Islet precursor cell (in vitro differentiated cells): ENCODE measurements around the gene HPCAL4.
A peak's percentile ranks its signal among the peaks of the same experiment; 100 is the strongest.

Experiments used
- DNase-seq: peaks from one replicate; pipeline ENCODE4 v3.0.0-alpha.2; 2018

HPCAL4 gene

GRCh38 chr1:39700348-39700747 is 9.1 kb upstream of the HPCAL4 start:
- peak; percentile 26 for DNase-seq

- DNase-seq: peak; percentile 18
Observed at GRCh38 chr1:39699419-39699818, 8.2 kb upstream of the HPCAL4 start.

- DNase-seq: peak; percentile 47
Observed at GRCh38 chr1:39698568-39698967, 7.3 kb upstream of the HPCAL4 start.

- DNase-seq: no peak
Observed at GRCh38 chr1:39696448-39696847, 5.2 kb upstream of the HPCAL4 start.

GRCh38 chr1:39695016-39695415 is 3.8 kb upstream of the HPCAL4 start:
- peak; percentile 46 for DNase-seq

- DNase-seq: peak; percentile 12
Observed at GRCh38 chr1:39694026-39694425, 2.8 kb upstream of the HPCAL4 start.

- DNase-seq: peak; percentile 55
Observed at GRCh38 chr1:39692152-39693074, 1.2 kb upstream of the HPCAL4 start.

- no peak for DNase-seq
Observed at GRCh38 chr1:39690794-39691382, 345 bp downstream of the HPCAL4 start.

- DNase-seq: no peak
Observed at GRCh38 chr1:39690225-39690624, 1.0 kb downstream of the HPCAL4 start.

- DNase-seq: no peak
Observed at GRCh38 chr1:39689635-39690034, 1.6 kb downstream of the HPCAL4 start.

GRCh38 chr1:39689214-39689613 is 2.0 kb downstream of the HPCAL4 start:
- DNase-seq: no peak

- DNase-seq: peak; percentile 85
Observed at GRCh38 chr1:39688706-39689105, 2.5 kb downstream of the HPCAL4 start.

- DNase-seq: no peak
Observed at GRCh38 chr1:39687243-39687642, 4.0 kb downstream of the HPCAL4 start.

- no peak for DNase-seq
Observed at GRCh38 chr1:39685071-39685470, 6.2 kb downstream of the HPCAL4 start.

GRCh38 chr1:39684313-39684664 is 6.9 kb downstream of the HPCAL4 start:
- no peak for DNase-seq

GRCh38 chr1:39683591-39684312 is 7.5 kb downstream of the HPCAL4 start:
- no peak for DNase-seq

- DNase-seq: no peak
Observed at GRCh38 chr1:39681999-39682398, 9.2 kb downstream of the HPCAL4 start.

- no peak for DNase-seq
Observed at GRCh38 chr1:39681294-39681693, 9.9 kb downstream of the HPCAL4 start.

GRCh38 chr1:39680751-39681150 is 10.5 kb downstream of the HPCAL4 start:
- DNase-seq: no peak

- DNase-seq: no peak
Observed at GRCh38 chr1:39679821-39680220, 11.4 kb downstream of the HPCAL4 start.

- no peak for DNase-seq
Observed at GRCh38 chr1:39678889-39679288, 12.3 kb downstream of the HPCAL4 start.

GRCh38 chr1:39677645-39678044 is 13.6 kb downstream of the HPCAL4 start:
- no peak for DNase-seq

- DNase-seq: no peak
Observed at GRCh38 chr1:39676948-39677548, 14.2 kb downstream of the HPCAL4 start.
